Ishikawa (cell line): Measurements from ENCODE around the gene D2HGDH.

Experiments
- CEBPB ChIP-seq: IDR thresholded peaks from 2 replicates; pipeline ENCODE4 v1.6.1; 2012
- CREB1 ChIP-seq: IDR thresholded peaks from 2 replicates; pipeline ENCODE4 v1.6.1; 2012; ENCODE audit warnings: low read depth
- EGR1 ChIP-seq: IDR thresholded peaks from 2 replicates; pipeline ENCODE4 v1.6.1; 2012
- EP300 ChIP-seq: IDR thresholded peaks from 2 replicates; pipeline ENCODE4 v1.6.1; 2012; ENCODE audit warnings: borderline replicate concordance
- FOXM1 ChIP-seq: IDR thresholded peaks from 2 replicates; pipeline ENCODE4 v1.6.1; 2012; ENCODE audit warnings: low read depth, borderline replicate concordance
- NFIC ChIP-seq: IDR thresholded peaks from 2 replicates; pipeline ENCODE4 v1.6.1; 2012
- RAD21 ChIP-seq: IDR thresholded peaks from 2 replicates; pipeline ENCODE4 v1.6.1; 2012; ENCODE audit warnings: low read depth
- TAF1 ChIP-seq: IDR thresholded peaks from 2 replicates; pipeline ENCODE4 v1.6.1; 2012; ENCODE audit warnings: low read depth, mild to moderate bottlenecking
- TCF12 ChIP-seq: IDR thresholded peaks from 2 replicates; pipeline ENCODE4 v1.6.1; 2012; ENCODE audit warnings: low read depth
- TEAD4 ChIP-seq: IDR thresholded peaks from 2 replicates; pipeline ENCODE4 v1.6.1; 2012
- YY1 ChIP-seq: IDR thresholded peaks from 2 replicates; pipeline ENCODE4 v1.6.1; 2012; ENCODE audit warnings: low read depth
- ZBTB7A ChIP-seq: IDR thresholded peaks from 2 replicates; pipeline ENCODE4 v1.6.1; 2012; ENCODE audit warnings: low read depth
- TF ChIP-seq, protein P1 (sequence below): IDR thresholded peaks from 2 replicates; pipeline ENCODE4 v1.6.1; 2012; ENCODE audit warnings: low read depth, mild to moderate bottlenecking
- TF ChIP-seq, protein P2 (sequence below): IDR thresholded peaks from 2 replicates; pipeline ENCODE4 v1.6.1; 2012
- TF ChIP-seq, protein P3 (sequence below): IDR thresholded peaks from 2 replicates; pipeline ENCODE4 v1.6.1; 2012

The D2HGDH gene

DNA sequence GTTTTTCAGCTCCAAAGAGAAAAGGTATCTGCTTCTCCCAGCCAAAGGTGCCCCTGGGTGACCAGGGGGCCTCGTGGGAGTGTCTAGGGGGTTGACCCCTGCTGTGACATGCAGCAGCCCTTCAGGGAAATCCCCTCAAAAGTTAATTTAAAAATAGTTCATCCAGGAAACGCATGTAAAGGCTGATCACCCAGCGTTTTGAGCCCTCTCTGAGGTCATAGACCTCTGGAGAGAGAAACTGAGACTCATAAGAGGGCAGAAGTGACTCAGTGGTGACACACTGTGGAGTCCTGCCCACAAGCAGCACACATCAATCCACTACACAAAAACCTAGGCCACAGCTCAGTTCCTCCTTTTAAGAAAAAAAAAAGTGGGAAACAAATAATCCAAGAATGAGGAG lies 54.1 kb downstream of the D2HGDH start:
- TF ChIP-seq YY1 (no peak), TAF1 (no peak), FOXM1 (no peak)
- TF ChIP-seq, protein P1, sequence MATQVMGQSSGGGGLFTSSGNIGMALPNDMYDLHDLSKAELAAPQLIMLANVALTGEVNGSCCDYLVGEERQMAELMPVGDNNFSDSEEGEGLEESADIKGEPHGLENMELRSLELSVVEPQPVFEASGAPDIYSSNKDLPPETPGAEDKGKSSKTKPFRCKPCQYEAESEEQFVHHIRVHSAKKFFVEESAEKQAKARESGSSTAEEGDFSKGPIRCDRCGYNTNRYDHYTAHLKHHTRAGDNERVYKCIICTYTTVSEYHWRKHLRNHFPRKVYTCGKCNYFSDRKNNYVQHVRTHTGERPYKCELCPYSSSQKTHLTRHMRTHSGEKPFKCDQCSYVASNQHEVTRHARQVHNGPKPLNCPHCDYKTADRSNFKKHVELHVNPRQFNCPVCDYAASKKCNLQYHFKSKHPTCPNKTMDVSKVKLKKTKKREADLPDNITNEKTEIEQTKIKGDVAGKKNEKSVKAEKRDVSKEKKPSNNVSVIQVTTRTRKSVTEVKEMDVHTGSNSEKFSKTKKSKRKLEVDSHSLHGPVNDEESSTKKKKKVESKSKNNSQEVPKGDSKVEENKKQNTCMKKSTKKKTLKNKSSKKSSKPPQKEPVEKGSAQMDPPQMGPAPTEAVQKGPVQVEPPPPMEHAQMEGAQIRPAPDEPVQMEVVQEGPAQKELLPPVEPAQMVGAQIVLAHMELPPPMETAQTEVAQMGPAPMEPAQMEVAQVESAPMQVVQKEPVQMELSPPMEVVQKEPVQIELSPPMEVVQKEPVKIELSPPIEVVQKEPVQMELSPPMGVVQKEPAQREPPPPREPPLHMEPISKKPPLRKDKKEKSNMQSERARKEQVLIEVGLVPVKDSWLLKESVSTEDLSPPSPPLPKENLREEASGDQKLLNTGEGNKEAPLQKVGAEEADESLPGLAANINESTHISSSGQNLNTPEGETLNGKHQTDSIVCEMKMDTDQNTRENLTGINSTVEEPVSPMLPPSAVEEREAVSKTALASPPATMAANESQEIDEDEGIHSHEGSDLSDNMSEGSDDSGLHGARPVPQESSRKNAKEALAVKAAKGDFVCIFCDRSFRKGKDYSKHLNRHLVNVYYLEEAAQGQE = no peak

DNA sequence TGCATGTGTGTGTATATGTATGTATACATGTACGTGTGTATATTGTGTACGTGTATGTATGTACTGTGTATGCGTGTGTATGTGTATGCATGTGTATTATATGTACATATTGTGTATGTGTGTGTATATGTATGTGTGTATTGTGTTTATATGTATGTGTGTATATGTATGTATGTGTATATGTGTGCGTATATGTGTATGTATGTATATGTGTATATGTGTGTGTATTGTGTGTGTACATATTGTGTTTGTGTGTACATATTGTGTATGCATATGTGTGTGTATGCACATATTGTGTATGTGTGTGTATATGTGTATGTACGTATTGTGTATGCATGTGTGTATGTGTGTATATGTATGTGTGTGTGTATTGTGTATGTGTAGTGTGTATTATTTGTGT lies 59.0 kb downstream of the D2HGDH start:
- TF ChIP-seq FOXM1 (no peak), YY1 (no peak), EP300 (no peak), TAF1 (no peak), ZBTB7A (no peak)

DNA sequence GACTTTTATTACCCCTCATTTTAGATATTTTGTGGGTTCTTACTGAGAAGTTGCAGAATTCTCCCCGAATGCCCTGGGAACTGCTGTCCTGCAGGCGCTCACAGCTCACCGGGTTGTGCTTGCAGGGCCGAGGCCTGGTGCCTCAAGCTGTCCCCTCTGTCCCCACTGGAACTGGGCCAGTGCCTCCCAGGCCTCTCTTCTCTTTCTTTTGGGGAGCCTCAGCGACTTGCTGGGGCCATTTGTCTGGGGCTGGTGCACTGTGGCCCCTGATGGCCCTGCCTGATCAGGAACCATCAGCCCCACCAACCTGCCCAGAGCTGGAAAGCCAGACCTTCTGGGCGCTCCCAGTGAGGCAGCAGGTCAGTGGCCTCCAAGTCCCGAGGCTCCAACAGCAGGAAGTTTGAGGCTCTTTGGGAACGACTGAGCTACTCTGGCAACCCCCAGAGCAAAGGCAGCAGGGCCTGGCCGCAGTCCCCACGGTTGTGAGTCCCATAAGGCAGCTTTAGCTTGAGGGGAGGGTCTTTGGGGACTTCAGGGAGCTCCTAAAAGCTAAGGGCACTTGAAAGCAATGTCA lies 59.9 kb downstream of the D2HGDH start:
- TF ChIP-seq CREB1 (no peak), RAD21 (no peak), CEBPB (no peak), YY1 (no peak), TAF1 (no peak), EP300 (no peak), FOXM1 (no peak), TEAD4 (no peak), NFIC (no peak)
- TF ChIP-seq, protein P2, sequence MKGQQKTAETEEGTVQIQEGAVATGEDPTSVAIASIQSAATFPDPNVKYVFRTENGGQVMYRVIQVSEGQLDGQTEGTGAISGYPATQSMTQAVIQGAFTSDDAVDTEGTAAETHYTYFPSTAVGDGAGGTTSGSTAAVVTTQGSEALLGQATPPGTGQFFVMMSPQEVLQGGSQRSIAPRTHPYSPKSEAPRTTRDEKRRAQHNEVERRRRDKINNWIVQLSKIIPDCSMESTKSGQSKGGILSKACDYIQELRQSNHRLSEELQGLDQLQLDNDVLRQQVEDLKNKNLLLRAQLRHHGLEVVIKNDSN = no peak
- TF ChIP-seq, protein P1 = no peak
- TF ChIP-seq, protein P3, sequence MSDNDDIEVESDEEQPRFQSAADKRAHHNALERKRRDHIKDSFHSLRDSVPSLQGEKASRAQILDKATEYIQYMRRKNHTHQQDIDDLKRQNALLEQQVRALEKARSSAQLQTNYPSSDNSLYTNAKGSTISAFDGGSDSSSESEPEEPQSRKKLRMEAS = no peak

DNA sequence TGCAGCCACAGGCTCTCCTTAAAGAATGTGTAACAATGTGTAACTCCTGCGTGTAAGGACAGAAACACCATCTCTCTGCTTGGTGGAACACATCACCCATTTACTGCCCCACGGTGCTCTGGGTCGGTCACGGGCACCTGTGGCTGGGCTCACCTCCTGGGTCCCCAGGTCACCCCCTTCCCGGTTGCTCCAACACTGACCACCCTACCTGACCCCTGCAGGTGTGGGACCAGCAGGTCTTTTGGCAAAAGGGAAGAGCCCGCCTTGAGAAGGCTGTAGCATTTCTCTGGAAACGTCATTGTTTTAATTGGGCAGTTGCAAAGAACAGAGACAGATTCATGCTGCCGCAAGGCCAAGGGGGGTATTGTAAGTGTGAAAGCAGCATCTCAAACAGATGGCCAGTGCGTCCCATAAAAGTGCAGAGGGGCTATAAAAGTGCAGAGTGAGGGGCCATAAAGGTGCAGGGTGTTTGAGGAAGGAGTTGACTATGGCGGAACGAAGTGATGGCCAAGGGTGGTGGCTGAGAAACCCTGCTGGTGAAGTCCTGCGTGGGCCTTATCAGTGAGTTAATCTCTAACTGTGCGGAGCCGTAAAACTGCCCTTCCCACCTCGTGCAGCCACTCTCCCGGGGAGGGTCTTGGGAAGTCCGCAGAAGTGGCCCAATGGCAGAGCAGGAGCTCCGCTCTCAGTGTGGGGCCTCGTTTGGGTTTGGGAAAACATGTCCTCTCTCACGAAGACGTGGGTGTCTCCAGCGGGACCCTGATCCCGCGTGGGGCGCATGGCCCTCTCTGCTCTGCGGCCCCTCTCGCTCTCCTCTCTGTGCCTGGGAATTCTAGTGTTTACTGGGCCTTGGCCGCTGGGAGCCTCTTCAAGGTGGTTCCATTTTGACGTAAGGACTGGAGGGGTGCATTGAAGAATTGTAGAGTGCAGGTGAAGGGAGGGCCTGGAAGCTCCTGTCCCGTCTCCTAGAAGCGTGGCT lies 60.9 kb downstream of the D2HGDH start:
- no peak for TF ChIP-seq NFIC
- TF ChIP-seq RAD21 = no peak
- TF ChIP-seq CEBPB = no peak
- TF ChIP-seq, protein P1 = no peak
- no peak for TF ChIP-seq CREB1
- no peak for TF ChIP-seq TCF12
- TF ChIP-seq, protein P3 = no peak
- TF ChIP-seq EGR1 = no peak
- TF ChIP-seq, protein P2 = no peak
- TF ChIP-seq EP300 = no peak
- no peak for TF ChIP-seq FOXM1
- no peak for TF ChIP-seq YY1
- no peak for TF ChIP-seq ZBTB7A
- TF ChIP-seq TEAD4 = no peak
- no peak for TF ChIP-seq TAF1

DNA sequence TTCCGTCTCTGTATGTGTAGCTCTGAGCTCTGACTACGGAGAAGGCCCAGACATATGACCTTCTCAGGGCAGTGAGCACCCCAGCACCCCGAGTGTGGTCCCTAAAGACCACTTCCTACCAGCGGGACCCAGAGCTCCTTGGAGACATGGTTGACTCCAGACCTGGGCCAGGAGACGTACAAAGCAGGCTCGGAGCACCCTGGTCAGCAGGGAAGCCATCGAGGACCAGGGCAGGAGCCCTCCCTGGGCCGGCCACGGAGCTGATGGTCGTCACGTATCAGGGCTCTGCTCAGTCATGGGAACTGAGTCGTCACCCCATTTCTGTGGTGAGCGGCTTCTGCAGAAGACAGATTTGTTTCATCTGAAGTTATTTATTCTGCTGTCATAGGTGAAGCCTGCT lies 61.8 kb downstream of the D2HGDH start:
- no peak for TF ChIP-seq RAD21
- TF ChIP-seq ZBTB7A = no peak
- TF ChIP-seq FOXM1 = no peak
- no peak for TF ChIP-seq YY1
- TF ChIP-seq TCF12 = no peak
- no peak for TF ChIP-seq TAF1
- no peak for TF ChIP-seq CREB1
- TF ChIP-seq, protein P2 = no peak
- TF ChIP-seq CEBPB = no peak
- TF ChIP-seq EGR1 = no peak
- TF ChIP-seq, protein P1 = no peak
- TF ChIP-seq, protein P3 = no peak
- TF ChIP-seq TEAD4 = no peak
- TF ChIP-seq NFIC = no peak
- TF ChIP-seq EP300 = no peak
